Measurements from ENCODE around the gene TOMM20.
A peak's percentile ranks its signal among the peaks of the same experiment; 100 is the strongest.
"Not testable (repeated sequence)": the region's sequence is repeated elsewhere in the genome, so short reads cannot be mapped to it uniquely, and the experiment has no call there.

Gene TOMM20

GRCh38 chr1:235091319-235092044 lies 37.2 kb downstream of the TOMM20 start:
- POLR2A ChIA-PET: interaction anchor here (1.3 kb wide), 1 partner anchor 487 kb away, joined by 4 read pairs; no protein-coding TSS in a partner anchor

DNA sequence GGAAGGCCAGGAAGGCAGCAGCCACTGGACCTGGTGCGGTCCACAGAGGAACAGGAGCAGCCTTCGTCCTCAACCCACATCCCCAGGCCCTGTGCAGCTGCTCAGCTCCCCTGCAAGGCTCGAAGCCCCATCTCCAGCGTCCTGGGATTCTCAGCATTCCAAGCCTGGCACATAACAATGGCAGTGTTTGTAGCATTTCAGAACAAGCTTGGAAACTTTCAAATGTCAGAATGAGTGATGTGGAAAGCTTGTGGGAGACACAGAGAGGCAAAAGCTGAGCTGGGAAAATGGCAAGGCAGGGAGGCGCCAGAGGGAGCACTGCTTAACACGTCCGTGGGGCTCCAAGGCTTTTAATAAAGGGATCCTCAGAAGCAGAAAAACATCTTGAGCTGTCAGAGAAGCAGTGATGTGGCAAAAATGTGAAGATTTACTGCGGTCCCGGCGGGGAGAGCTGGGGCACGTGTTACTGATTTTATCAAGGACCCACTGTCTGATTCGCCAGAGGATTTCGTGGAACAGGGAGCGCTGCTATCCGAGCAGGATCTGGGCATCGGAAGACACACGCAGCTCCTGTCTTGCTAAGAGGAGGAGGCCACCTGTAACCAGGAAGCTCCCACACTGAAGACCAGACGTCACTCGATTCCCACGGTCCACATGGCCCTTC lies 38.1 kb downstream of the TOMM20 start:
- H3K4me1 ChIP-seq (ENCODE audit: control insufficient read depth, insufficient read depth, low read length): no peaks in the 10 kb centered on the region
- POLR2A ChIA-PET: interaction anchor here (1.3 kb wide), 1 partner anchor 486 kb away, joined by 4 read pairs; no protein-coding TSS in a partner anchor
- no peaks in the 10 kb centered on the region for H3K9me3 ChIP-seq (ENCODE audit: control insufficient read depth, insufficient read depth, low read depth, low read length)
- H3K4me3 ChIP-seq (ENCODE audit: low read depth, low read length): no peak overlapping the region
- H3K27ac ChIP-seq (ENCODE audit: extremely low read depth, low read depth, low read length): no peak overlapping the region; the same call in 1 of the 2 replicates
- CTCF ChIA-PET: interaction anchor here (0.6 to 1.9 kb wide), 10 partner anchors 31 to 692 kb away, joined by 3 to 6 read pairs (median 4); no protein-coding TSS in a partner anchor
- no peaks in the 10 kb centered on the region for H3K36me3 ChIP-seq (ENCODE audit: control insufficient read depth in 2 of 2, insufficient read depth in 1 of 2, low read length in 2 of 2)
- TF ChIP-seq ZNF121 (tag by site-specific recombination; IDR thresholded peaks at IDR 0.05) (no peak), ZNF112 (tag by site-specific recombination; IDR thresholded peaks at IDR 0.05) (no peak), KLF17 (tag by site-specific recombination; IDR thresholded peaks at IDR 0.05) (no peak), ZNF23 (tag by site-specific recombination; IDR thresholded peaks at IDR 0.05; ENCODE audit: borderline replicate concordance) (no peak), KLF1 (tag by site-specific recombination; IDR thresholded peaks at IDR 0.05) (no peak), ZBTB8A (tag by site-specific recombination; IDR thresholded peaks at IDR 0.05) (peak; percentile 13; the same call in 1 of the 2 replicates), EGR2 (tag by site-specific recombination; IDR thresholded peaks at IDR 0.05; ENCODE audit: low read depth) (no peak), BCL11A (tag by site-specific recombination; IDR thresholded peaks at IDR 0.05; ENCODE audit: low read depth) (no peak), ZNF664 (tag by site-specific recombination; IDR thresholded peaks at IDR 0.05) (no peak), BCL11B (tag by site-specific recombination; IDR thresholded peaks at IDR 0.05; ENCODE audit: low read depth) (no peak), ZNF350 (tag by site-specific recombination; IDR thresholded peaks at IDR 0.05) (no peak), ZNF169 (tag by site-specific recombination; IDR thresholded peaks at IDR 0.05) (no peak), TRIM28 (IDR thresholded peaks at IDR 0.05; ENCODE audit: borderline replicate concordance, low read length) (0 out of 2 replicates have a peak, but pooled peaks have one; percentile 15), REST (tag by site-specific recombination; IDR thresholded peaks at IDR 0.05) (no peak), OVOL3 (tag by site-specific recombination; IDR thresholded peaks at IDR 0.05) (no peak), ZNF214 (tag by site-specific recombination; IDR thresholded peaks at IDR 0.05; ENCODE audit: borderline replicate concordance) (no peak)
- TF ChIP-seq, protein P1, sequence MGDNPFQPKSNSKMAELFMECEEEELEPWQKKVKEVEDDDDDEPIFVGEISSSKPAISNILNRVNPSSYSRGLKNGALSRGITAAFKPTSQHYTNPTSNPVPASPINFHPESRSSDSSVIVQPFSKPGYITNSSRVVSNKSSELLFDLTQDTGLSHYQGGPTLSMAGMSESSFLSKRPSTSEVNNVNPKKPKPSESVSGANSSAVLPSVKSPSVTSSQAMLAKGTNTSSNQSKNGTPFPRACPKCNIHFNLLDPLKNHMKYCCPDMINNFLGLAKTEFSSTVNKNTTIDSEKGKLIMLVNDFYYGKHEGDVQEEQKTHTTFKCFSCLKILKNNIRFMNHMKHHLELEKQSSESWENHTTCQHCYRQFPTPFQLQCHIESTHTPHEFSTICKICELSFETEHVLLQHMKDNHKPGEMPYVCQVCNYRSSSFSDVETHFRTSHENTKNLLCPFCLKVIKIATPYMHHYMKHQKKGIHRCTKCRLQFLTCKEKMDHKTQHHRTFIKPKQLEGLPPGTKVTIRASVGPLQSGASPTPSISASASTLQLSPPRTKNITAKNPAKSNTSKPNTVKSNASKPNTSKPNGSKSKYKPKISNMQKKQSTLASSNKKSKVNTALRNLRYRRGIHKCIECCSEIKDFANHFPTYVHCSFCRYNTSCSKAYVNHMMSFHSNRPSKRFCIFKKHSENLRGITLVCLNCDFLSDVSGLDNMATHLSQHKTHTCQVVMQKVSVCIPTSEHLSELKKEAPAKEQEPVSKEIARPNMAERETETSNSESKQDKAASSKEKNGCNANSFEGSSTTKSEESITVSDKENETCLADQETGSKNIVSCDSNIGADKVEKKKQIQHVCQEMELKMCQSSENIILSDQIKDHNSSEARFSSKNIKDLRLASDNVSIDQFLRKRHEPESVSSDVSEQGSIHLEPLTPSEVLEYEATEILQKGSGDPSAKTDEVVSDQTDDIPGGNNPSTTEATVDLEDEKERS (tag by site-specific recombination; IDR thresholded peaks at IDR 0.05): no peak
- TF ChIP-seq, protein P2, sequence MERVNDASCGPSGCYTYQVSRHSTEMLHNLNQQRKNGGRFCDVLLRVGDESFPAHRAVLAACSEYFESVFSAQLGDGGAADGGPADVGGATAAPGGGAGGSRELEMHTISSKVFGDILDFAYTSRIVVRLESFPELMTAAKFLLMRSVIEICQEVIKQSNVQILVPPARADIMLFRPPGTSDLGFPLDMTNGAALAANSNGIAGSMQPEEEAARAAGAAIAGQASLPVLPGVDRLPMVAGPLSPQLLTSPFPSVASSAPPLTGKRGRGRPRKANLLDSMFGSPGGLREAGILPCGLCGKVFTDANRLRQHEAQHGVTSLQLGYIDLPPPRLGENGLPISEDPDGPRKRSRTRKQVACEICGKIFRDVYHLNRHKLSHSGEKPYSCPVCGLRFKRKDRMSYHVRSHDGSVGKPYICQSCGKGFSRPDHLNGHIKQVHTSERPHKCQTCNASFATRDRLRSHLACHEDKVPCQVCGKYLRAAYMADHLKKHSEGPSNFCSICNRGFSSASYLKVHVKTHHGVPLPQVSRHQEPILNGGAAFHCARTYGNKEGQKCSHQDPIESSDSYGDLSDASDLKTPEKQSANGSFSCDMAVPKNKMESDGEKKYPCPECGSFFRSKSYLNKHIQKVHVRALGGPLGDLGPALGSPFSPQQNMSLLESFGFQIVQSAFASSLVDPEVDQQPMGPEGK (tag by site-specific recombination; IDR thresholded peaks at IDR 0.05): no peak
- TF ChIP-seq, protein P3, sequence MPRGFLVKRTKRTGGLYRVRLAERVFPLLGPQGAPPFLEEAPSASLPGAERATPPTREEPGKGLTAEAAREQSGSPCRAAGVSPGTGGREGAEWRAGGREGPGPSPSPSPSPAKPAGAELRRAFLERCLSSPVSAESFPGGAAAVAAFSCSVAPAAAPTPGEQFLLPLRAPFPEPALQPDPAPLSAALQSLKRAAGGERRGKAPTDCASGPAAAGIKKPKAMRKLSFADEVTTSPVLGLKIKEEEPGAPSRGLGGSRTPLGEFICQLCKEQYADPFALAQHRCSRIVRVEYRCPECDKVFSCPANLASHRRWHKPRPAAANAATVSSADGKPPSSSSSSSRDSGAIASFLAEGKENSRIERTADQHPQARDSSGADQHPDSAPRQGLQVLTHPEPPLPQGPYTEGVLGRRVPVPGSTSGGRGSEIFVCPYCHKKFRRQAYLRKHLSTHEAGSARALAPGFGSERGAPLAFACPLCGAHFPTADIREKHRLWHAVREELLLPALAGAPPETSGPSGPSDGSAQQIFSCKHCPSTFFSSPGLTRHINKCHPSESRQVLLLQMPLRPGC (tag by site-specific recombination; IDR thresholded peaks at IDR 0.05): no peak

More at GRCh38 chr1:235091319-235092044, 37.2 kb downstream of the TOMM20 start:
- not testable (repeated sequence) for H3K9me3 ChIP-seq (ENCODE audit: control insufficient read depth, insufficient read depth, low read depth, low read length); H3K4me1 ChIP-seq (ENCODE audit: control insufficient read depth, insufficient read depth, low read length); H3K27ac ChIP-seq (ENCODE audit: extremely low read depth, low read depth, low read length); H3K4me3 ChIP-seq (ENCODE audit: low read depth, low read length); H3K36me3 ChIP-seq (ENCODE audit: control insufficient read depth in 2 of 2, insufficient read depth in 1 of 2, low read length in 2 of 2)
- CTCF ChIA-PET: interaction anchor here (0.6 to 1.9 kb wide), 8 partner anchors 8 to 766 kb away, joined by 3 to 16 read pairs (median 5); no protein-coding TSS in a partner anchor
- peak; percentile 51; the same call in 1 of the 2 replicates for TF ChIP-seq ZNF121 (tag by site-specific recombination; IDR thresholded peaks at IDR 0.05)
